HG03432 (cell line): ENCODE data around the gene CTCF.

Source experiments
- ATAC-seq: cut with Tn5 transposase; IDR thresholded peaks from one replicate; pipeline ENCODE4 v1.9.1; 2021; ENCODE audit warnings: mild to moderate bottlenecking, moderate library complexity; ENCODE audit not compliant: unreplicated experiment

Gene CTCF

GRCh38 chr16:67593288-67593687, 31.0 kb downstream of the CTCF start:
- no peak for ATAC-seq

- no peak for ATAC-seq
Observed at GRCh38 chr16:67593701-67594100, 31.4 kb downstream of the CTCF start.

- no peak for ATAC-seq
Observed at GRCh38 chr16:67594256-67594915, 32.1 kb downstream of the CTCF start.

GRCh38 chr16:67594956-67595355, 32.6 kb downstream of the CTCF start:
- ATAC-seq = no peak

GRCh38 chr16:67598527-67598926, 36.2 kb downstream of the CTCF start:
- ATAC-seq = no peak

GRCh38 chr16:67605641-67606040, 43.3 kb downstream of the CTCF start:
- ATAC-seq = no peak

- no peak for ATAC-seq
Observed at GRCh38 chr16:67606632-67607031, 44.3 kb downstream of the CTCF start.

GRCh38 chr16:67608364-67608763, 46.0 kb downstream of the CTCF start:
- ATAC-seq = no peak

- no peak for ATAC-seq
Observed at GRCh38 chr16:67613808-67614207, 51.5 kb downstream of the CTCF start.

- no peak for ATAC-seq
Observed at GRCh38 chr16:67628216-67628615, 65.9 kb downstream of the CTCF start.

- ATAC-seq = no peak
Observed at GRCh38 chr16:67632415-67633172, 70.3 kb downstream of the CTCF start.

GRCh38 chr16:67636713-67637112, 74.4 kb downstream of the CTCF start:
- no peak for ATAC-seq

GRCh38 chr16:67637625-67638024, 75.3 kb downstream of the CTCF start:
- ATAC-seq = no peak

GRCh38 chr16:67641779-67642708, 79.7 kb downstream of the CTCF start:
- no peak for ATAC-seq

GRCh38 chr16:67644038-67644437, 81.7 kb downstream of the CTCF start:
- ATAC-seq = no peak

GRCh38 chr16:67645397-67646121, 83.2 kb downstream of the CTCF start:
- ATAC-seq = peak; percentile 13

GRCh38 chr16:67647111-67647651, 84.9 kb downstream of the CTCF start:
- no peak for ATAC-seq

- no peak for ATAC-seq
Observed at GRCh38 chr16:67647681-67648080, 85.4 kb downstream of the CTCF start.

GRCh38 chr16:67648088-67648763, 85.9 kb downstream of the CTCF start:
- no peak for ATAC-seq
